ENCODE results near the gene NAGLU. TPM values are rescaled to one million over a fixed set of nuclear protein-coding genes. Genes with fewer than 3 reads are reported as not detected.

NAGLU gene
- polyA plus RNA-seq, 1 donor (not counting 4 experiments of a cell fraction or from before 2014, with no cell fraction given) = 6.9 TPM

DNA sequence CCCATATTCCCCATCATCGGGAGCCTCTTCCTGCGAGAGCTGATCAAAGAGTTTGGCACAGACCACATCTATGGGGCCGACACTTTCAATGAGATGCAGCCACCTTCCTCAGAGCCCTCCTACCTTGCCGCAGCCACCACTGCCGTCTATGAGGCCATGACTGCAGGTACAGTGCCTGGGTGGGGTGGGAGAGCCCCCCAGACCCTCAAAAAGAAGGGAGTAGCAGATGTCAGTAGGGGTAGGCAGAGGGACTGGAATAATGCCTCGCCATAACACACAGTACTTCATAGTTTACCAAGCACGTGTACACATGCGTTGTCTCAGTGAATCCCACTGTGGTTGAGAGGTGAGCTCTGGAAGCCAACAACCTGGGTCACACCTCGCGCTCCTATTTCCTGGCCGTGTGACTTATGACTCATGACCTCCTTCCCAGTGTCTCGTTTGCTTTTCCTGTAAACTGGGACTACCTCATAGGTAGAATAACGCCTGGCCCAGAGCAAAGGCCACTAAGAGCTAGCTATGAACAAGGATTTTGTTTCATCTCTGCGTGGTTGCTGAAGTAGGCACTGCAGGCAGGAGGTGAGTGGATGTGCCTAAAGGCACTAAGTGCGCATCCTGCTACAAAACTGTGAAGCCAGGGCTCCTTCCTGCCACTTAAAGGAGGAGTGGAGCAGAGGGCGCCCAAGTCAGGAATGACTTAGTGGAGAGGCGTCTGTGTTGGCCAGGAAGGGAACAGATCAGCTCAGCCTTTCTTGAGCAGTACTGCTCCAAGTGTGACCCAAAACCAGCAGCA, 5.2 kb downstream of the NAGLU start:
- no peak for FAIRE-seq
- Histone ChIP-seq H4K20me1 (ENCODE audit: control insufficient read depth, extremely low read depth, insufficient read depth, low read length) (no peaks in the 10 kb centered on the region), H2AFZ (ENCODE audit: control insufficient read depth, low read length) (no peak overlapping the region), H3K27me3 (ENCODE audit: control insufficient read depth, extremely low read depth, insufficient read depth, low read length) (no peaks in the 10 kb centered on the region), H3K9ac (ENCODE audit: control insufficient read depth, extremely low read depth, insufficient read depth, low read length) (no peak overlapping the region), H3K27ac (ENCODE audit: control insufficient read depth, insufficient read depth, low read length) (no peak overlapping the region), H3K36me3 (ENCODE audit: control insufficient read depth in 2 of 2, extremely low read depth in 1 of 2, insufficient read depth in 2 of 2, low read length in 2 of 2) (peaks cover 7 to 8% of the 10 kb centered on the region in 2 experiments), H3K9me1 (ENCODE audit: control insufficient read depth, extremely low read depth, insufficient read depth, low read length) (no peaks in the 10 kb centered on the region), H3K4me1 (ENCODE audit: control insufficient read depth, extremely low read depth, insufficient read depth, low read length) (peaks cover 14% of the 10 kb centered on the region), H3K79me2 (ENCODE audit: control insufficient read depth, insufficient read depth, low read length) (peaks cover 5% of the 10 kb centered on the region), H3K4me3 (ENCODE audit: control insufficient read depth in 2 of 3, extremely low read depth in 1 of 3, insufficient read depth in 2 of 3, low read depth in 1 of 3, low read length in 3 of 3) (no peak overlapping the region), H3K9me3 (ENCODE audit: control insufficient read depth, low read depth, low read length) (no peaks in the 10 kb centered on the region), H3K4me2 (ENCODE audit: control insufficient read depth, extremely low read depth, insufficient read depth, low read depth, low read length) (no peak overlapping the region)
- dilution Hi-C loops (cut with MboI; ENCODE audit: extremely low pct_ligation_motif_present, low sequenced_read_pairs) = no loop called here
- no peak for DNase-seq (ENCODE audit: low read depth, low spot score)
- TF ChIP-seq, protein P1, sequence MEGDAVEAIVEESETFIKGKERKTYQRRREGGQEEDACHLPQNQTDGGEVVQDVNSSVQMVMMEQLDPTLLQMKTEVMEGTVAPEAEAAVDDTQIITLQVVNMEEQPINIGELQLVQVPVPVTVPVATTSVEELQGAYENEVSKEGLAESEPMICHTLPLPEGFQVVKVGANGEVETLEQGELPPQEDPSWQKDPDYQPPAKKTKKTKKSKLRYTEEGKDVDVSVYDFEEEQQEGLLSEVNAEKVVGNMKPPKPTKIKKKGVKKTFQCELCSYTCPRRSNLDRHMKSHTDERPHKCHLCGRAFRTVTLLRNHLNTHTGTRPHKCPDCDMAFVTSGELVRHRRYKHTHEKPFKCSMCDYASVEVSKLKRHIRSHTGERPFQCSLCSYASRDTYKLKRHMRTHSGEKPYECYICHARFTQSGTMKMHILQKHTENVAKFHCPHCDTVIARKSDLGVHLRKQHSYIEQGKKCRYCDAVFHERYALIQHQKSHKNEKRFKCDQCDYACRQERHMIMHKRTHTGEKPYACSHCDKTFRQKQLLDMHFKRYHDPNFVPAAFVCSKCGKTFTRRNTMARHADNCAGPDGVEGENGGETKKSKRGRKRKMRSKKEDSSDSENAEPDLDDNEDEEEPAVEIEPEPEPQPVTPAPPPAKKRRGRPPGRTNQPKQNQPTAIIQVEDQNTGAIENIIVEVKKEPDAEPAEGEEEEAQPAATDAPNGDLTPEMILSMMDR (optimal IDR thresholded peaks at IDR 0.05 in 1 of 3, IDR thresholded peaks at IDR 0.05 in 1 of 3, conservative IDR thresholded peaks at IDR 0.05 in 1 of 3; ENCODE audit: extremely low read depth in 1 of 3, insufficient read depth in 2 of 3, low read length in 3 of 3) = no peak
- no peak for TF ChIP-seq EZH2 (IDR thresholded peaks at IDR 0.05; ENCODE audit: low read length)

DNA sequence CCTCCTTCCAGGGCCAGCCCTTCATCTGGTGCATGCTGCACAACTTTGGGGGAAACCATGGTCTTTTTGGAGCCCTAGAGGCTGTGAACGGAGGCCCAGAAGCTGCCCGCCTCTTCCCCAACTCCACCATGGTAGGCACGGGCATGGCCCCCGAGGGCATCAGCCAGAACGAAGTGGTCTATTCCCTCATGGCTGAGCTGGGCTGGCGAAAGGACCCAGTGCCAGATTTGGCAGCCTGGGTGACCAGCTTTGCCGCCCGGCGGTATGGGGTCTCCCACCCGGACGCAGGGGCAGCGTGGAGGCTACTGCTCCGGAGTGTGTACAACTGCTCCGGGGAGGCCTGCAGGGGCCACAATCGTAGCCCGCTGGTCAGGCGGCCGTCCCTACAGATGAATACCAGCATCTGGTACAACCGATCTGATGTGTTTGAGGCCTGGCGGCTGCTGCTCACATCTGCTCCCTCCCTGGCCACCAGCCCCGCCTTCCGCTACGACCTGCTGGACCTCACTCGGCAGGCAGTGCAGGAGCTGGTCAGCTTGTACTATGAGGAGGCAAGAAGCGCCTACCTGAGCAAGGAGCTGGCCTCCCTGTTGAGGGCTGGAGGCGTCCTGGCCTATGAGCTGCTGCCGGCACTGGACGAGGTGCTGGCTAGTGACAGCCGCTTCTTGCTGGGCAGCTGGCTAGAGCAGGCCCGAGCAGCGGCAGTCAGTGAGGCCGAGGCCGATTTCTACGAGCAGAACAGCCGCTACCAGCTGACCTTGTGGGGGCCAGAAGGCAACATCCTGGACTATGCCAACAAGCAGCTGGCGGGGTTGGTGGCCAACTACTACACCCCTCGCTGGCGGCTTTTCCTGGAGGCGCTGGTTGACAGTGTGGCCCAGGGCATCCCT, 7.4 kb downstream of the NAGLU start:
- H3K9me1 ChIP-seq (ENCODE audit: control insufficient read depth, extremely low read depth, insufficient read depth, low read length) = no peaks in the 10 kb centered on the region
- no peak overlapping the region for H2AFZ ChIP-seq (ENCODE audit: control insufficient read depth, low read length)
- dilution Hi-C loops (cut with MboI; ENCODE audit: extremely low pct_ligation_motif_present, low sequenced_read_pairs) = no loop called here
- no peak overlapping the region for H3K4me3 ChIP-seq (ENCODE audit: control insufficient read depth in 2 of 3, extremely low read depth in 1 of 3, insufficient read depth in 2 of 3, low read depth in 1 of 3, low read length in 3 of 3)
- FAIRE-seq (no peak), DNase-seq (ENCODE audit: low read depth, low spot score) (no peak)
- no peaks in the 10 kb centered on the region for H4K20me1 ChIP-seq (ENCODE audit: control insufficient read depth, extremely low read depth, insufficient read depth, low read length)
- no peak overlapping the region for H3K9ac ChIP-seq (ENCODE audit: control insufficient read depth, extremely low read depth, insufficient read depth, low read length)
- H3K9me3 ChIP-seq (ENCODE audit: control insufficient read depth, low read depth, low read length) = no peaks in the 10 kb centered on the region
- no peak overlapping the region for H3K4me2 ChIP-seq (ENCODE audit: control insufficient read depth, extremely low read depth, insufficient read depth, low read depth, low read length)
- TF ChIP-seq EZH2 (IDR thresholded peaks at IDR 0.05; ENCODE audit: low read length) = no peak
- TF ChIP-seq, protein P1 (optimal IDR thresholded peaks at IDR 0.05 in 1 of 3, IDR thresholded peaks at IDR 0.05 in 1 of 3, conservative IDR thresholded peaks at IDR 0.05 in 1 of 3; ENCODE audit: extremely low read depth in 1 of 3, insufficient read depth in 2 of 3, low read length in 3 of 3) = no peak
- no peaks in the 10 kb centered on the region for H3K79me2 ChIP-seq (ENCODE audit: control insufficient read depth, insufficient read depth, low read length)
- H3K4me1 ChIP-seq (ENCODE audit: control insufficient read depth, extremely low read depth, insufficient read depth, low read length) = peaks cover 10% of the 10 kb centered on the region
- peaks cover 7 to 8% of the 10 kb centered on the region in 2 experiments for H3K36me3 ChIP-seq (ENCODE audit: control insufficient read depth in 2 of 2, extremely low read depth in 1 of 2, insufficient read depth in 2 of 2, low read length in 2 of 2)
- H3K27me3 ChIP-seq (ENCODE audit: control insufficient read depth, extremely low read depth, insufficient read depth, low read length) = no peaks in the 10 kb centered on the region
- H3K27ac ChIP-seq (ENCODE audit: control insufficient read depth, insufficient read depth, low read length) = no peak overlapping the region

Data from keratinocyte (primary cell).